Subcutaneous adipose tissue (tissue), 4 donors: ENCODE results near the gene FFAR1. TPM values are rescaled to one million over a fixed set of nuclear protein-coding genes. Genes with fewer than 3 reads are reported as not detected.

Experiments
- total RNA-seq, 4 donors: library from RNA; depleted of rRNA; stranded (reverse); fragments of >200 nt; gene quantifications; one replicate each; pipeline ENCODE4 v1.1.0, GENCODE V29; 2016
- TF ChIP-seq, protein P1 (sequence below): fragments of 450-650 bp; IDR thresholded peaks from one replicate; pipeline ENCODE4 v1.5.1; 2016; ENCODE audit warnings: low read depth, mild to moderate bottlenecking, control low read depth, antibody characterized with exemption, moderate library complexity

FFAR1 gene
- total RNA-seq, 4 donors from 2014 or later: not detected

DNA sequence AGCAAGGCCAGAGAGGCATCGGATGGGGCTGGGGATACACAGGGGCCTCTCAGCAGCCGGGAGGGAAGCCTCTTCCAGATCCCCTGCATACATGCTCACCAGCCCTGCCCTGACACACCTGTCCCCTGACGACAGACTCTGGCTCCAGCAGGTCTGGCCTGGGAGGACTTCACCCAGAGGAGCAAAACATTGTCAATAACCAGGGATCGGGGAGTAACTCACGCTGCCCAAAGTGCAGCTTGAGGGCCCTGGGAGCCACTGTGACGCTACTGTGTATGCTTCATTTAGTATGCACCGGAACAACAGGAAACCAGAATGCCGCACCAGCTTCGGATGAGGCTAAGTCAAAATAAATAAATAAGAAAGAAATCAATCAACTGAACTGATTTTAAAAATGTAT, 31.1 kb upstream of the FFAR1 start:
- TF ChIP-seq, protein P1, sequence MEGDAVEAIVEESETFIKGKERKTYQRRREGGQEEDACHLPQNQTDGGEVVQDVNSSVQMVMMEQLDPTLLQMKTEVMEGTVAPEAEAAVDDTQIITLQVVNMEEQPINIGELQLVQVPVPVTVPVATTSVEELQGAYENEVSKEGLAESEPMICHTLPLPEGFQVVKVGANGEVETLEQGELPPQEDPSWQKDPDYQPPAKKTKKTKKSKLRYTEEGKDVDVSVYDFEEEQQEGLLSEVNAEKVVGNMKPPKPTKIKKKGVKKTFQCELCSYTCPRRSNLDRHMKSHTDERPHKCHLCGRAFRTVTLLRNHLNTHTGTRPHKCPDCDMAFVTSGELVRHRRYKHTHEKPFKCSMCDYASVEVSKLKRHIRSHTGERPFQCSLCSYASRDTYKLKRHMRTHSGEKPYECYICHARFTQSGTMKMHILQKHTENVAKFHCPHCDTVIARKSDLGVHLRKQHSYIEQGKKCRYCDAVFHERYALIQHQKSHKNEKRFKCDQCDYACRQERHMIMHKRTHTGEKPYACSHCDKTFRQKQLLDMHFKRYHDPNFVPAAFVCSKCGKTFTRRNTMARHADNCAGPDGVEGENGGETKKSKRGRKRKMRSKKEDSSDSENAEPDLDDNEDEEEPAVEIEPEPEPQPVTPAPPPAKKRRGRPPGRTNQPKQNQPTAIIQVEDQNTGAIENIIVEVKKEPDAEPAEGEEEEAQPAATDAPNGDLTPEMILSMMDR: no peak

GRCh38 chr19:35317464-35318043, 30.1 kb upstream of the FFAR1 start:
- TF ChIP-seq, protein P1: no peak

DNA sequence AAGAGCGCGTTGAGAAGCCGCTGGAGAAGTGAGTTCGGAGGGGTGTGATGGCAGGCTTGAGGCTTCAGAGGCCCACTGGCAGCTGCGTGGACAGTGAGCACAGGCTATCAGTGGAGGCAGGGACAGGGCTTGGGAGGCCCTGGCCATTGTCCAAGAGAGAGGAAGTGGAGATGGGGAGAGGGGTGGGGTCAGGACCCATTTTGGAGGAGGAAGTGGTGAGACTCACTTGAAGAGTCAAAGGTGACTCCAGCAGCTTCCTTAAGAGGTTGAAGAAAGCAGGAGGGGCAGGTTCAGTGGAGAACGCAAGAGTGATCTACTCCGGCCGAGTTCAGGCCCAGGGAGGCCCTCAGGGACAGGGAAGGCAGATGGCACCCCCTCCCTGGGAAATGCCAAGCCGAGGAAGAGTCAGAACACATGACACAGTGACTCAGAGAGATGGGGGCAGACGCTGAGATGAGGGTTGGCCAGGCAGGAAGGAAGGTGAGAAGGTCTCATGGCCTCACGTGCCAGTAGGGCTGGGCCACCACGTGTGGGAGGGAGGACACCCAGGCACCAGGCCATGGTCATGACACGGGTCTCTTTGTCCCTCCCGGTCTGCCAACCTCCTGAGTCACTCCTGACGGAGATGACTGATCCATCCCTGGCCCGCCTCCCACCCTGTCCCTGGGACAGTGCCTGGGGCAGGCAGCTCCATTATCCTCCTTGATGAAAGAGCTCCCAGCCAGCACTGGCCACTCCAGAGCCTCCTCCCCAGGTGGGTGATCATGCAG, 28.8 kb upstream of the FFAR1 start:
- TF ChIP-seq, protein P1: no peak

- TF ChIP-seq, protein P1: no peak
Measured at GRCh38 chr19:35320065-35320713, 27.5 kb upstream of the FFAR1 start.

DNA sequence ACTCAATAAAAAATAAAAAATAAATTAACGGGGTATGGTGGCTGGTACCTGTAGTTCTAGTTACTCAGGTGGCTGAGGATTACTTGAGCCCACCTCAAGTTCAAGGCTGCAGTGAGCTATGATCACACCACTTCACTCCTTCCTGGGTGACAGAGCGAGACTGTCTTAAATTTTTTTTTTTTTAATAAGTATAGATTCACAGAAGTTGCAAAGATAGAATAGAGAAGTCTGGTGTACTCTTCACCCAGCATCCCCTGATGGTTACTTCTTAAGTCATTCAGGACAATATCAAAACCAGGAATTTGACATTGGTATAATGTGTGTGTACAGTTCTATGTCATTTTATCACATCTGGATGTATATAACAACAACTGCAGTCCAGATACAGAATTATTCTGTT, 26.4 kb upstream of the FFAR1 start:
- TF ChIP-seq, protein P1: no peak

DNA sequence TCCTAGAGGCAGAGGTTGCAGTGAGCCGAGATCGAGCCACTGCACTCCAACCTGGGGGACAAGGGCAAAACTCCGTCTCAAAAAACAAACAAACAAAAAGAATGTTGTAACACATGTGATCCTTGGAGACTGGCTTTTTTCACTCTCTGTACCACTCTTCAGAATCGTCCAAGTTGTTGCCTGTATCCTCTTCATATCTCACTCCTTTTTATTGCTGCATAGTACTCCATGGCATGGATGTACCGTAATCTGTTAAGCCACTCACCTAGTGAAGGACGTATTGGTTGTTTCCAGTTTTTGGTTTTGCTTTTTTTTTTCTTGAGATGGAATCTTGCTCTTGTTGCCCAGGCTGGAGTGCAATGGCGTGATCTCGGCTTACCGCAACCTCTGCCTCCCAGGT, 25.7 kb upstream of the FFAR1 start:
- TF ChIP-seq, protein P1: no peak

DNA sequence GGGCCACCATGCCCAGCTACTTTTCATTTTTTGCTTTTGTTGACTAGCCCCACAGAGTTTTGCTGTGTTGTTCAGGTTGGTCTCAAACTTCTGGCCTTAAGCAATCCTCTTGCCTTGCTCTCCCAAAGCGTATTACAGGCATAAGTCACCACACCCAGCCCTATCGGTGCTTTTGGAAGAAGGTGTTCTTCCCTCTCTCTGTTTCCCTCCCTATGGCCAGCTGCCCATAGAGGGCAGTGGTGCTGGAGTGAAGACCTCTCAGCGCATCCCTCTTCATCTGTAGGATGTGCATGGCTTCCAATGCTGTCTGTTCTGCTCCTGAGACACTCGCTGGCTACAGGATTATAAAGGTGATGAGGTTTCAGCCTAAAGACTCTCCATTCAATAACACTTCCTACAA, 20.1 kb upstream of the FFAR1 start:
- TF ChIP-seq, protein P1: no peak
